OCI-LY1 (cell line): ENCODE results near the gene DEPP1.

ENCODE experiments used
- H2AFZ ChIP-seq: fragments of 200-600 bp; sonication (generic), shearing (Covaris generic); 2 replicates; pipeline ENCODE4 v1.6.0; 2014; ENCODE audit warnings: antibody characterized with exemption, mild to moderate bottlenecking, low read length
- H3F3A ChIP-seq: fragments of 200-600 bp; sonication (generic), shearing (Covaris generic); 2 replicates; pipeline ENCODE4 v1.6.0; 2014; ENCODE audit warnings: mild to moderate bottlenecking, antibody characterized with exemption, low read length, moderate library complexity; ENCODE audit not compliant: insufficient read depth
- H3K27ac ChIP-seq: fragments of 200-600 bp; sonication (generic); 2 replicates; pipeline ENCODE4 v1.5.1; 2014; ENCODE audit warnings: low read length, mixed run types, mild to moderate bottlenecking, low read depth; ENCODE audit not compliant: poor library complexity, severe bottlenecking
- H3K27me3 ChIP-seq: fragments of 200-600 bp; sonication (generic); 2 replicates; pipeline ENCODE4 v1.6.0; 2014; ENCODE audit warnings: antibody characterized with exemption, mild to moderate bottlenecking, low read length, moderate library complexity; ENCODE audit not compliant: insufficient read depth
- H3K36me3 ChIP-seq: fragments of 200-600 bp; sonication (generic); 2 replicates; pipeline ENCODE4 v1.6.1; 2014; ENCODE audit warnings: mild to moderate bottlenecking, antibody characterized with exemption, low read length, moderate library complexity, mixed read lengths; ENCODE audit not compliant: insufficient read depth
- H3K4me1 ChIP-seq: fragments of 200-600 bp; sonication (generic); 2 replicates; pipeline ENCODE4 v1.5.1; 2014; ENCODE audit warnings: mild to moderate bottlenecking, low read length, moderate library complexity; ENCODE audit not compliant: insufficient read depth, severe bottlenecking
- H3K4me2 ChIP-seq: fragments of 200-600 bp; sonication (generic), shearing (Covaris generic); 2 replicates; pipeline ENCODE4 v1.6.1; 2014; ENCODE audit warnings: low read length
- H3K4me3 ChIP-seq: fragments of 200-600 bp; sonication (generic); 2 replicates; pipeline ENCODE4 v1.5.1; 2014; ENCODE audit warnings: low read length, low read depth, mild to moderate bottlenecking, mixed read lengths; ENCODE audit not compliant: poor library complexity, severe bottlenecking
- H3K79me2 ChIP-seq: fragments of 200-600 bp; shearing (Covaris generic); 2 replicates; pipeline ENCODE4 v1.6.1; 2016; ENCODE audit warnings: mixed run types, low read length, mixed read lengths; ENCODE audit not compliant: insufficient read depth
- H3K9ac ChIP-seq: fragments of 200-600 bp; sonication (generic), shearing (Covaris generic); 2 replicates; pipeline ENCODE4 v1.6.1; 2014; ENCODE audit warnings: mild to moderate bottlenecking, low read length, mixed read lengths
- H3K9me2 ChIP-seq: fragments of 200-600 bp; sonication (generic), shearing (Covaris generic); 2 replicates; pipeline ENCODE4 v1.6.1; 2014; ENCODE audit warnings: low read depth, mild to moderate bottlenecking, low read length, mixed read lengths
- H3K9me3 ChIP-seq: fragments of 200-600 bp; shearing (Covaris generic); 2 replicates; pipeline ENCODE4 v1.6.1; 2014; ENCODE audit warnings: low read length, mixed read lengths
- H4K20me1 ChIP-seq: fragments of 200-600 bp; sonication (generic), shearing (Covaris generic); 2 replicates; pipeline ENCODE4 v1.6.0; 2016; ENCODE audit warnings: mild to moderate bottlenecking, low read length; ENCODE audit not compliant: insufficient read depth
- CTCF ChIP-seq: fragments of 200-600 bp; sonication (generic), shearing (Covaris generic); IDR thresholded peaks from 2 replicates; pipeline ENCODE4 v1.5.1; 2017; ENCODE audit warnings: mild to moderate bottlenecking, antibody characterized with exemption, low read length, moderate library complexity, mixed read lengths
- EZH2 ChIP-seq: fragments of 200-600 bp; sonication (generic), shearing (Covaris generic); IDR thresholded peaks from 2 replicates; pipeline ENCODE4 v1.8.0; 2017; ENCODE audit warnings: borderline replicate concordance, mixed run types, mild to moderate bottlenecking, antibody characterized with exemption, low read length, moderate library complexity, mixed read lengths

Gene DEPP1

DNA sequence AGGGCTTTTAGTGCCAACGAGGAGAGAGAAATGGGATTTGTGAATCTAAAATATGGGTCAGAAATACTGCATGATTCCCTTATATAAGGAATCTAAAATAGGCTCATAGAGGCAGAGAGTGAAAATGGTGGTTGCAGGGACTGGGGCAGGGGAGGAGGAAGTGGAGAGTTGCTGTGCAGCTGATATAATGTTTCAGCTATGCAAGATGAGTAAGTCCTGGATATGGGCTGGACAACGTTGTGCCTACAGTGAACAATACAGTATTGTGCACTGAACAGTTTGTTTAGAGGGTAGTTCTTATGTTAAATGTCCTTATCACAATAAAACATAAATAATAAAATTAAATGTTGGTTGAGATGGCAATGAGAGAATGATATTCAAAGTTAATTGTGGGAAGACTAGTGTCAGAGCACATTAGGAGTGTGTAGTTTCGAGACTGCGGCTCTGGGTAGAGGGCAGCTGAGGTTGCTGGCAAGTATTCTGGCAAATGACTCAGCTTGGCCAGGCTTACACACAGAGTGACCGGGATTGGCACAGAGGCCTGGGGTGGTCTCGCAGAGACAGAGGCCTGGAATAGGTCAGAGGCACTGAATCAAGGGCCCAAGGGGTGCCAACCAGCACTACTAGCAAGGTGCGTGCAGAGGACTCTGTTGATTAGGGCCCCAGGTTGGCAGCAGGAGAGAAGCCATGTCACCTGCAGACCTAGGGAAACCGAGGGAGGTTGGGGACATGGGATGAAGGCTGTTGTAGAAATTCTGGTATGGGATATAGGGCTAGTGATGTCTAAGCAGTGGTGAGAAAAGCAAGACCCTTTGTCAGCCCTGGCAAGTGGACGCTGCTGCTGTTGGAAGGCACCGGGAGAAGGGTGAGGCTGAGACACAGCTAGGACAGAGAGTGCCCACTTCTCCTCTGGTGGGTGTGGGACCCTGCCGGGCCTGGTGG lies 2.8 kb upstream of the DEPP1 start:
- no peak overlapping the region for H3K4me2 ChIP-seq
- H3F3A ChIP-seq, result no peaks in the 10 kb centered on the region
- no peak overlapping the region for H3K27ac ChIP-seq
- no peaks in the 10 kb centered on the region for H3K9me2 ChIP-seq
- no peaks in the 10 kb centered on the region for H3K9me3 ChIP-seq
- peaks cover 3% of the 10 kb centered on the region; the same call in 1 of the 2 replicates for H3K27me3 ChIP-seq
- TF ChIP-seq CTCF (no peak), EZH2 (no peak)
- no peaks in the 10 kb centered on the region for H3K79me2 ChIP-seq
- no peak overlapping the region for H3K4me3 ChIP-seq
- H3K9ac ChIP-seq, result no peak overlapping the region
- H4K20me1 ChIP-seq, result no peaks in the 10 kb centered on the region
- H3K36me3 ChIP-seq, result no peaks in the 10 kb centered on the region
- H3K4me1 ChIP-seq, result no peaks in the 10 kb centered on the region
- no peak overlapping the region for H2AFZ ChIP-seq

- no peaks in the 10 kb centered on the region for H3K36me3 ChIP-seq
- no peaks in the 10 kb centered on the region for H3K9me2 ChIP-seq
- no peaks in the 10 kb centered on the region for H3K9me3 ChIP-seq
- no peaks in the 10 kb centered on the region for H3K4me1 ChIP-seq
- H3K27me3 ChIP-seq, result peaks cover 3% of the 10 kb centered on the region; the same call in 1 of the 2 replicates
- no peaks in the 10 kb centered on the region for H3K79me2 ChIP-seq
- H3F3A ChIP-seq, result no peaks in the 10 kb centered on the region
- no peak for TF ChIP-seq EZH2
- TF ChIP-seq CTCF, result no peak
- H3K9ac ChIP-seq, result no peak overlapping the region
- H2AFZ ChIP-seq, result no peak overlapping the region
- H3K4me3 ChIP-seq, result no peak overlapping the region
- H3K27ac ChIP-seq, result no peak overlapping the region
- H4K20me1 ChIP-seq, result no peaks in the 10 kb centered on the region
- H3K4me2 ChIP-seq, result no peak overlapping the region
These were observed 1.9 kb upstream of the DEPP1 start for GRCh38 chr10:44980309-44981171.

- no peak overlapping the region for H3K4me2 ChIP-seq
- no peak overlapping the region for H3K9ac ChIP-seq
- TF ChIP-seq CTCF (no peak), EZH2 (no peak)
- H3K27me3 ChIP-seq, result peaks cover 3% of the 10 kb centered on the region; the same call in 1 of the 2 replicates
- peaks cover 4% of the 10 kb centered on the region for H3K4me1 ChIP-seq
- H3K4me3 ChIP-seq, result no peak overlapping the region
- no peaks in the 10 kb centered on the region for H3K36me3 ChIP-seq
- no peaks in the 10 kb centered on the region for H4K20me1 ChIP-seq
- no peaks in the 10 kb centered on the region for H3K9me2 ChIP-seq
- no peak overlapping the region for H2AFZ ChIP-seq
- no peaks in the 10 kb centered on the region for H3K79me2 ChIP-seq
- no peak overlapping the region for H3K27ac ChIP-seq
- H3K9me3 ChIP-seq, result no peaks in the 10 kb centered on the region
- no peaks in the 10 kb centered on the region for H3F3A ChIP-seq
These were observed 927 bp upstream of the DEPP1 start for GRCh38 chr10:44979281-44980191.
